Transverse colon (tissue), 4 donors: ENCODE data around the gene VSNL1. TPM values are rescaled to one million over a fixed set of nuclear protein-coding genes. Genes with fewer than 3 reads are reported as not detected.

Source experiments
- DNase-seq: peaks from one replicate; pipeline ENCODE4 v3.0.0-alpha.2; 2019
- H3K27ac ChIP-seq, 4 donors: fragments of 200-600 bp; sonication (generic); 2 replicates each; pipeline ENCODE4 v1.5.1; 2016 to 2018; ENCODE audit warnings: inconsistent platforms in 4 of 4
- H3K27me3 ChIP-seq: fragments of 200-600 bp; sonication (generic); 2 replicates; pipeline ENCODE4 v1.5.1; 2017; ENCODE audit warnings: inconsistent platforms
- H3K36me3 ChIP-seq, 4 donors: fragments of 200-600 bp; sonication (generic); 2 replicates each; pipeline ENCODE4 v1.5.1; 2017 to 2019; ENCODE audit warnings: inconsistent platforms in 4 of 4
- H3K4me1 ChIP-seq, 4 donors: fragments of 200-600 bp; sonication (generic); 2 replicates each; pipeline ENCODE4 v1.5.1; 2017 to 2020; ENCODE audit warnings: inconsistent platforms in 4 of 4
- H3K4me3 ChIP-seq, 4 donors: fragments of 200-600 bp; sonication (generic); 1 replicate in 1 of 4; 2 replicates in 3 of 4; pipeline versions ENCODE4 v1.5.1 to v1.6.1; 2017 to 2019; ENCODE audit warnings: inconsistent platforms in 4 of 4
- H3K9me3 ChIP-seq, 2 donors: fragments of 200-600 bp; sonication (generic); 2 replicates each; pipeline ENCODE4 v1.5.1; 2017 to 2019; ENCODE audit warnings: inconsistent platforms in 2 of 2
- EP300 ChIP-seq: sonication (generic); formaldehyde crosslinking; IDR thresholded peaks from one replicate; pipeline ENCODE4 v1.6.1; 2017; ENCODE audit warnings: antibody characterized with exemption, low read depth
- POLR2A ChIP-seq: fragments of 450-650 bp; IDR thresholded peaks from one replicate; pipeline ENCODE4 v1.6.1; 2016; ENCODE audit warnings: antibody characterized with exemption, mild to moderate bottlenecking, moderate library complexity
- POLR2AphosphoS5 ChIP-seq, 3 donors: sonication (generic); formaldehyde crosslinking; IDR thresholded peaks; one replicate each; pipeline ENCODE4 v1.6.1; 2016; ENCODE audit warnings: antibody characterized with exemption in 3 of 3
- WGBS, 2 donors: methylation state at CpG; one replicate each; pipeline ENCODE4 v1.1.5; 2018; ENCODE audit warnings: low coverage in 1 of 2; 5-methylcytosine and 5-hydroxymethylcytosine counted together
- in situ Hi-C, 4 donors: fragments of 200-750 bp; cut with MboI; loops; one replicate each; pipeline versions ENCODE4 v1.15.0 to v1.15.1; 2017; ENCODE audit warnings: low sequenced_read_pairs in 3 of 4, low pct_ligation_motif_present in 1 of 4, low pct_unique_long_range_greater_than_20kb in 1 of 4
- intact Hi-C: fragments of 100-400 bp; cut with DNase I; formaldehyde crosslinking; loops from one replicate; pipeline ENCODE4 v1.15.1; 2023; ENCODE audit warnings: low total_unique reads
- total RNA-seq, 4 donors: library from RNA; depleted of rRNA; stranded (reverse); fragments of >200 nt; gene quantifications; one replicate each; pipeline ENCODE4 v1.1.0, GENCODE V29; 2016
- TF ChIP-seq, protein P1 (sequence below), 5 experiments: fragments of 200-600 bp in 3 of 5; fragments of 450-650 bp in 2 of 5; sonication (generic) in 3 of 5; IDR thresholded peaks; 1 replicate in 2 of 5; 2 replicates in 3 of 5; pipeline ENCODE4 v1.5.1; 2016 to 2017; ENCODE audit warnings: antibody characterized with exemption in 5 of 5, inconsistent platforms in 3 of 5, mild to moderate bottlenecking in 2 of 5, moderate library complexity in 1 of 5

VSNL1 gene
- total RNA-seq, 4 donors from 2014 or later: 0.96 to 1.1 TPM; not detected in 2

DNA sequence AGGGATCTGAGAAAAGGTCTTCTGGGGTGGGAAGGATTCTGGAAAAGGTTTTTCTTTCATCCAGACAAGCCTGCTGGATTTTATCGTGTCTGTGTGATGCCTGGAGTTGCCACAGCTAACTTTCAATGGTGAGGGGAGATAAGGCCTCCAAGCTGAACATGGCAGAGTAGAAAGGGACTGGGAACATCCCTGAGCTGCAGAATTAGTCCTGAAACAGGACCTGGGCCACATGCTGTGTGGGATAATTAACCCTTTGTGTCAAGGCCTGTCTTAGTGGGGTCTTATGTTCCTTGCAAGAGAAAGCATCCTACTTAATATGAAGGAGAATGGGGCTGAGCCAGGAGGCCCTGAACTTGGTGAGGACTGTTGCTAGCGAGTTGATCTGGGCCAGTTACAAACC lies 66.4 kb downstream of the VSNL1 start:
- no peak overlapping the region for H3K27ac ChIP-seq
- H3K4me3 ChIP-seq: no peak overlapping the region
- TF ChIP-seq, protein P1, sequence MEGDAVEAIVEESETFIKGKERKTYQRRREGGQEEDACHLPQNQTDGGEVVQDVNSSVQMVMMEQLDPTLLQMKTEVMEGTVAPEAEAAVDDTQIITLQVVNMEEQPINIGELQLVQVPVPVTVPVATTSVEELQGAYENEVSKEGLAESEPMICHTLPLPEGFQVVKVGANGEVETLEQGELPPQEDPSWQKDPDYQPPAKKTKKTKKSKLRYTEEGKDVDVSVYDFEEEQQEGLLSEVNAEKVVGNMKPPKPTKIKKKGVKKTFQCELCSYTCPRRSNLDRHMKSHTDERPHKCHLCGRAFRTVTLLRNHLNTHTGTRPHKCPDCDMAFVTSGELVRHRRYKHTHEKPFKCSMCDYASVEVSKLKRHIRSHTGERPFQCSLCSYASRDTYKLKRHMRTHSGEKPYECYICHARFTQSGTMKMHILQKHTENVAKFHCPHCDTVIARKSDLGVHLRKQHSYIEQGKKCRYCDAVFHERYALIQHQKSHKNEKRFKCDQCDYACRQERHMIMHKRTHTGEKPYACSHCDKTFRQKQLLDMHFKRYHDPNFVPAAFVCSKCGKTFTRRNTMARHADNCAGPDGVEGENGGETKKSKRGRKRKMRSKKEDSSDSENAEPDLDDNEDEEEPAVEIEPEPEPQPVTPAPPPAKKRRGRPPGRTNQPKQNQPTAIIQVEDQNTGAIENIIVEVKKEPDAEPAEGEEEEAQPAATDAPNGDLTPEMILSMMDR (IDR thresholded peaks at IDR 0.05): no peak
- TF ChIP-seq EP300: no peak
- no peak for TF ChIP-seq POLR2AphosphoS5 (IDR thresholded peaks at IDR 0.05)
- TF ChIP-seq POLR2A: no peak
- H3K9me3 ChIP-seq: no peaks in the 10 kb centered on the region
- in situ Hi-C loops: no loop called here
- WGBS, 2 donors: 79 to 89% methylated on average over 1 to 2 of the region's 2 CpGs
- H3K36me3 ChIP-seq: no peaks in the 10 kb centered on the region
- no peaks in the 10 kb centered on the region for H3K27me3 ChIP-seq
- intact Hi-C loops: no loop called here
- DNase-seq: no peak
- no peaks in the 10 kb centered on the region for H3K4me1 ChIP-seq

DNA sequence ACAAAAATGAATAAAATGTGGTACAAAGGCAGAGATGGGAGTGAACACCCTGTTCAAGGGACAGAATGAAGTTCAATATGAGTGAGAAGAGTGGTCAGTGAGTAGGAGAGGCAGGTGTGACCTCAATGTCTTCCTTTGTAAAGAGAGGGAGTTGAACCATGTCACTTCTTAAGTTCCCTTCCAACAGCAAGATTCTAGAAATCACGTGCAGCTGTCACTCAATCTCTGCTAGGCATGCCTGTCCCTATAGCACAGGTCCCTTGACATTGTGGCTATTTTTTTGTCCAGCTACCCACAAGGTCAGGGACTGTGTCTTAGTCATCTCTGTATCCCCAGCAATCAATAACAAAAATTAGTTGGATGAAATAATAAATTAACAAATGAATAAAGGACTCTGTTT lies 66.9 kb downstream of the VSNL1 start:
- no peaks in the 10 kb centered on the region for H3K9me3 ChIP-seq
- intact Hi-C loops: no loop called here
- WGBS, 2 donors: 82% methylated on average over 1 of the region's 1 CpG; no CpG with 5 or more reads in 1 of the 2 donors
- H3K27me3 ChIP-seq: no peaks in the 10 kb centered on the region
- TF ChIP-seq POLR2AphosphoS5 (IDR thresholded peaks at IDR 0.05) (no peak), EP300 (no peak), POLR2A (no peak)
- TF ChIP-seq, protein P1 (IDR thresholded peaks at IDR 0.05): no peak
- no peaks in the 10 kb centered on the region for H3K36me3 ChIP-seq
- in situ Hi-C loops: no loop called here
- DNase-seq: no peak
- no peaks in the 10 kb centered on the region for H3K4me1 ChIP-seq
- no peak overlapping the region for H3K27ac ChIP-seq
- H3K4me3 ChIP-seq: no peak overlapping the region

DNA sequence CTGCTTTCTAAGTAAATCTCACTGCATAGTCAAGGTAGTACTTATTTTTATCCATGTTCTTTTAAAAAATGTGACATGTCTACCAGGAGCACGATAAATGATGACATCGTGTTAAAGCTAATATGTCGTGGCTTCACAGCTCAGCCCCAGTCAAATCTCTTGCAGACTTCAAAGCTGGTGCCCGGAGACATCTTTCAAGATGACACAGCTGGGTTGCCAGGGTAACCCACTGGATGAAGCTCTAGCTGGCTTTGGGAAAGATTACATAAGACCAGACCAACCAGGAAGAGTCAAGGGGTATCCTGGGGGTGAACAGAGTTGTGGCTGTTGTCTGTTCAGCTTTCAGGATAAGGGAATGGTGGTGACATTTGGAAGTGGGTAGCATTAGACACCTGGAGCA lies 67.8 kb downstream of the VSNL1 start:
- H3K27ac ChIP-seq: no peak overlapping the region
- intact Hi-C loops: no loop called here
- no peak for DNase-seq
- no peaks in the 10 kb centered on the region for H3K36me3 ChIP-seq
- no peaks in the 10 kb centered on the region for H3K4me1 ChIP-seq
- H3K4me3 ChIP-seq: no peak overlapping the region
- in situ Hi-C loops: no loop called here
- no peaks in the 10 kb centered on the region for H3K9me3 ChIP-seq
- H3K27me3 ChIP-seq: no peaks in the 10 kb centered on the region
- WGBS, 2 donors: 80 to 96% methylated on average over 4 of the region's 4 CpGs
- TF ChIP-seq POLR2AphosphoS5 (IDR thresholded peaks at IDR 0.05) (no peak), EP300 (no peak), POLR2A (no peak)
- TF ChIP-seq, protein P1 (IDR thresholded peaks at IDR 0.05): no peak

DNA sequence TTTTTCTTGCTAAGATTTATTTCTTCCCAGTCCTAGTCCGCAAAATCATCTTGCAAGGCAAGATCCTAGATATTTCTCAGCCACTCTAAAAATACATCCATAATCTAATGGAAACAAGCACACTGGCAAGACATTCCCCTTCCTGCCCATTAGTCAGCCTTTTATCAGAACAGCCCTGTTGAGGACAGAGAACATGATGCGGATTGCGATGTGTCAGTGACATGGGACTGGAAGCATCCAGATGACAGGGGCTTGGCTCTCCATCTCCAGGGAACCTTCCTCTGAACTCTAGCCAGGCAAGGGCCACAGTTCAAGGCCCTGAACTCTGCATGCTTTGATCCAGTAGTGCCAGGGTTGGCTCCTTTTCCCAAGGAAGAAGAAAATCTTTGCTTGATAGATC lies 70.0 kb downstream of the VSNL1 start:
- intact Hi-C loops: no loop called here
- no peaks in the 10 kb centered on the region for H3K9me3 ChIP-seq
- TF ChIP-seq POLR2A (no peak), POLR2AphosphoS5 (IDR thresholded peaks at IDR 0.05) (no peak), EP300 (no peak)
- TF ChIP-seq, protein P1 (IDR thresholded peaks at IDR 0.05): no peak
- in situ Hi-C loops: no loop called here
- H3K36me3 ChIP-seq: no peaks in the 10 kb centered on the region
- 63 to 76% methylated on average over 1 to 3 of the region's 3 CpGs for WGBS, 2 donors
- H3K4me1 ChIP-seq: no peaks in the 10 kb centered on the region
- no peaks in the 10 kb centered on the region for H3K27me3 ChIP-seq
- H3K4me3 ChIP-seq: no peak overlapping the region
- DNase-seq: no peak
- H3K27ac ChIP-seq: no peak overlapping the region
